ENCODE measurements around the gene ADGRL2. TPM values are rescaled to one million over a fixed set of nuclear protein-coding genes. Genes with fewer than 3 reads are reported as not detected.

ADGRL2 gene
- total RNA-seq, 1 donor = 104 TPM

DNA sequence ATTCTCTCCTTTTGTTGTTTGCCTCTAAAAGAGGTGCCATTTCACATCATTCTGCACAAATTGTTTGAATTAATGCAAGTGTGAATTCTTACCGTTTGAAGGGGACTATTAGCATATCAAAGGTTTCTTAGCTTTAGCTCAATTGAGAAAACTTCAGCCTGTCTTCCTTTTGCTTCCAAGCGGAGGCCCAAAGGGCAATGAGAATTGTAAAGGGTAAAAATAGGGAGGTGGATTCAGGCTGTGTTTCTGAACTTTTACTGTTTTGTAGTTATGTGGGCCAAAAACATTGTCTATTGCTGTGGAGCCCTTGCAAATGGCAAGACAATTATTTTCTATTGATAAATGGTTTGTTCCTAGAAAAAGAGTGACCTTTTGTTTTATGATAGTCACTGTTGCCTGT lies 3.6 kb downstream of the ADGRL2 start:
- H3K4me3 ChIP-seq (ENCODE audit: low read depth, low read length) = peak overlapping the region; percentile 89
- TF ChIP-seq, protein P1, sequence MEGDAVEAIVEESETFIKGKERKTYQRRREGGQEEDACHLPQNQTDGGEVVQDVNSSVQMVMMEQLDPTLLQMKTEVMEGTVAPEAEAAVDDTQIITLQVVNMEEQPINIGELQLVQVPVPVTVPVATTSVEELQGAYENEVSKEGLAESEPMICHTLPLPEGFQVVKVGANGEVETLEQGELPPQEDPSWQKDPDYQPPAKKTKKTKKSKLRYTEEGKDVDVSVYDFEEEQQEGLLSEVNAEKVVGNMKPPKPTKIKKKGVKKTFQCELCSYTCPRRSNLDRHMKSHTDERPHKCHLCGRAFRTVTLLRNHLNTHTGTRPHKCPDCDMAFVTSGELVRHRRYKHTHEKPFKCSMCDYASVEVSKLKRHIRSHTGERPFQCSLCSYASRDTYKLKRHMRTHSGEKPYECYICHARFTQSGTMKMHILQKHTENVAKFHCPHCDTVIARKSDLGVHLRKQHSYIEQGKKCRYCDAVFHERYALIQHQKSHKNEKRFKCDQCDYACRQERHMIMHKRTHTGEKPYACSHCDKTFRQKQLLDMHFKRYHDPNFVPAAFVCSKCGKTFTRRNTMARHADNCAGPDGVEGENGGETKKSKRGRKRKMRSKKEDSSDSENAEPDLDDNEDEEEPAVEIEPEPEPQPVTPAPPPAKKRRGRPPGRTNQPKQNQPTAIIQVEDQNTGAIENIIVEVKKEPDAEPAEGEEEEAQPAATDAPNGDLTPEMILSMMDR (IDR thresholded peaks at IDR 0.05; ENCODE audit: insufficient read depth, low read length) = no peak
- DNase-seq (ENCODE audit: low read depth) = peak; percentile 21

- TF ChIP-seq, protein P1 (IDR thresholded peaks at IDR 0.05; ENCODE audit: insufficient read depth, low read length) = no peak
- H3K4me3 ChIP-seq (ENCODE audit: low read depth, low read length) = no peak overlapping the region
These were observed 5.0 kb downstream of the ADGRL2 start for GRCh38 chr1:81805537-81806431.

DNA sequence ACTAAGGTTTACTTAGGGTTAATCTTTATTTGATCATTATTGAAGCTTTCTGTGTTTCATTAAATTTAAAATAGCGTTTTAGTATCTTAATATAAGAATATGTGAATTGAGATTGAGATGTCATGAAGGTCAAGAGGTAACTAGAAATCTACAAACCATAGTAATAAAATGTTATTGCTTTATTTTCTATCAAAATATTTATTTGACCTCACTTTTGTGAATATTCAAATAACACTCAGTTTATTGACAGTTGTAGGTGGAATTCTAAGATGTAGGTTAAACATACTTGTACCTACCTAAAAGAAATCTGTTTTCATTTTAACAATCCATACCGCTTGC lies 5.7 kb downstream of the ADGRL2 start:
- DNase-seq (ENCODE audit: low read depth) = no peak
- TF ChIP-seq, protein P1 (IDR thresholded peaks at IDR 0.05; ENCODE audit: insufficient read depth, low read length) = no peak
- H3K4me3 ChIP-seq (ENCODE audit: low read depth, low read length) = no peak overlapping the region

More at GRCh38 chr1:81805537-81806431, 5.0 kb downstream of the ADGRL2 start:
- no peak for DNase-seq (ENCODE audit: low read depth)

- no peak for DNase-seq (ENCODE audit: low read depth)
- H3K4me3 ChIP-seq (ENCODE audit: low read depth, low read length) = no peak overlapping the region
- TF ChIP-seq, protein P1 (IDR thresholded peaks at IDR 0.05; ENCODE audit: insufficient read depth, low read length) = no peak
These were observed 8.0 kb downstream of the ADGRL2 start for GRCh38 chr1:81808760-81809159.

GRCh38 chr1:81809808-81810207 lies 9.1 kb downstream of the ADGRL2 start:
- TF ChIP-seq, protein P1 (IDR thresholded peaks at IDR 0.05; ENCODE audit: insufficient read depth, low read length) = no peak

GRCh38 chr1:81811757-81812371 lies 11.1 kb downstream of the ADGRL2 start:
- DNase-seq (ENCODE audit: low read depth) = peak; percentile 48
- H3K4me3 ChIP-seq (ENCODE audit: low read depth, low read length) = no peak overlapping the region
- TF ChIP-seq, protein P1 (IDR thresholded peaks at IDR 0.05; ENCODE audit: insufficient read depth, low read length) = peak; percentile 47

More at GRCh38 chr1:81809808-81810207, 9.1 kb downstream of the ADGRL2 start:
- no peak for DNase-seq (ENCODE audit: low read depth)
- H3K4me3 ChIP-seq (ENCODE audit: low read depth, low read length) = no peak overlapping the region

Data from fibroblast of the aortic adventitia (primary cell).